ENCODE results near the gene ATM. TPM values are rescaled to one million over a fixed set of nuclear protein-coding genes. Genes with fewer than 3 reads are reported as not detected.

The ATM gene
- polyA plus RNA-seq, 4 donors: 53.2 to 66.9 (median 58.7) TPM

GRCh38 chr11:108218912-108219783, 3.7 kb upstream of the ATM start:
- no peak for DNase-seq (ENCODE audit: low read depth in 4 of 4, low spot score in 3 of 4)

GRCh38 chr11:108220721-108221336, 2.0 kb upstream of the ATM start:
- DNase-seq (ENCODE audit: low read depth in 4 of 4, low spot score in 3 of 4): no peak

GRCh38 chr11:108221371-108221770, 1.5 kb upstream of the ATM start:
- DNase-seq (ENCODE audit: low read depth in 4 of 4, low spot score in 3 of 4): no peak

GRCh38 chr11:108221911-108222573, 825 bp upstream of the ATM start:
- DNase-seq (ENCODE audit: low read depth in 4 of 4, low spot score in 3 of 4): no peak

- DNase-seq (ENCODE audit: low read depth in 4 of 4, low spot score in 3 of 4): no peak
Observed at GRCh38 chr11:108223348-108224149, 682 bp downstream of the ATM start.

- no peak for DNase-seq (ENCODE audit: low read depth in 4 of 4, low spot score in 3 of 4)
Observed at GRCh38 chr11:108224366-108224765, 1.5 kb downstream of the ATM start.

GRCh38 chr11:108224911-108225786, 2.3 kb downstream of the ATM start:
- DNase-seq (ENCODE audit: low read depth in 4 of 4, low spot score in 3 of 4): no peak

GRCh38 chr11:108226036-108226435, 3.2 kb downstream of the ATM start:
- no peak for DNase-seq (ENCODE audit: low read depth in 4 of 4, low spot score in 3 of 4)

GRCh38 chr11:108228251-108228650, 5.4 kb downstream of the ATM start:
- no peak for DNase-seq (ENCODE audit: low read depth in 4 of 4, low spot score in 3 of 4)

- no peak for DNase-seq (ENCODE audit: low read depth in 4 of 4, low spot score in 3 of 4)
Observed at GRCh38 chr11:108233277-108233945, 10.5 kb downstream of the ATM start.

- no peak for DNase-seq (ENCODE audit: low read depth in 4 of 4, low spot score in 3 of 4)
Observed at GRCh38 chr11:108235192-108235591, 12.3 kb downstream of the ATM start.

- no peak for DNase-seq (ENCODE audit: low read depth in 4 of 4, low spot score in 3 of 4)
Observed at GRCh38 chr11:108235633-108236032, 12.8 kb downstream of the ATM start.

GRCh38 chr11:108237058-108237481, 14.2 kb downstream of the ATM start:
- no peak for DNase-seq (ENCODE audit: low read depth in 4 of 4, low spot score in 3 of 4)

- DNase-seq (ENCODE audit: low read depth in 4 of 4, low spot score in 3 of 4): no peak
Observed at GRCh38 chr11:108239076-108239475, 16.2 kb downstream of the ATM start.

- DNase-seq (ENCODE audit: low read depth in 4 of 4, low spot score in 3 of 4): no peak
Observed at GRCh38 chr11:108241330-108242037, 18.6 kb downstream of the ATM start.

GRCh38 chr11:108242422-108242821, 19.6 kb downstream of the ATM start:
- DNase-seq (ENCODE audit: low read depth in 4 of 4, low spot score in 3 of 4): no peak

- DNase-seq (ENCODE audit: low read depth in 4 of 4, low spot score in 3 of 4): no peak
Observed at GRCh38 chr11:108246308-108246707, 23.4 kb downstream of the ATM start.

GRCh38 chr11:108246885-108247284, 24.0 kb downstream of the ATM start:
- DNase-seq (ENCODE audit: low read depth in 4 of 4, low spot score in 3 of 4): no peak

- DNase-seq (ENCODE audit: low read depth in 4 of 4, low spot score in 3 of 4): no peak
Observed at GRCh38 chr11:108253176-108253575, 30.3 kb downstream of the ATM start.

Data from right renal pelvis (tissue), 4 donors.